NCI-H2196 (cell line): ENCODE results near the gene NSUN5.
"Not testable (repeated sequence)": the region's sequence is repeated elsewhere in the genome, so short reads cannot be mapped to it uniquely, and the experiment has no call there.

Experiments used
- DNase-seq: peaks from one replicate; lab custom pipeline; 2025; ENCODE audit not compliant: unreplicated experiment; lab: John Stamatoyannopoulos, UW

Gene NSUN5

GRCh38 chr7:73297235-73297634, 11.4 kb downstream of the NSUN5 start:
- not testable (repeated sequence) for DNase-seq

- not testable (repeated sequence) for DNase-seq
Measured at GRCh38 chr7:73277210-73277609, 31.4 kb downstream of the NSUN5 start.

GRCh38 chr7:73267813-73268212, 40.8 kb downstream of the NSUN5 start:
- not testable (repeated sequence) for DNase-seq

DNA sequence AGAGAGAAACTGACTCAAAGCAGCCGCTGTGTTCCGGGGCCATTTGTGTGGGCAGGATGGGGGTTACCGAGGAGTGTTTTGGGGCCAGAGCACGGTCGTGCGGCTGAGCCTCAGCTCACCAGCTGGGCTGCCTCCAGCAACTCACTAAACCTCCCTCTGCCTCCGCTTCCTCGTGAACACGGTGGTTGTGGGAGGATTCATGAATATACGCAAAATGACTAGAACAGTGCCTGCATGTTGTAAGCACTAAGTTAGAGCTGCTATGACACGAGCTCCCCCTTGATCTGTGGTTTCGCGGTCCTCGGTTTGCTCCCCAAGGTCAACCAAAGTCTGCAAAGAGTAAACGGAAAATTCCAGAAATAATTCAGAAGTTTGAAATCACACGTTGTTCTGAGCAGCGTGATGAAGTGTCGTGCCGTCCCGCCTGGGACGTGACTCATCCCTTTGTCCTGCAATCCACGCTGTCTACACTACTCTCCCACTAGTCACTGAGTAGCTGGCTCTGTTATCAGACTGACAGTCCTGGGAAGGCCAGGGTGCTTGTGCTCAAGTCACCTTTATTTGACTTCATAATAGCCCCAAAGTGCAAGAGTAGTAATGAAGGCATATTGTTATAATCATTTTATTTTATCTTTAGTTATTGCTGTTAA, 41.8 kb downstream of the NSUN5 start:
- not testable (repeated sequence) for DNase-seq

- not testable (repeated sequence) for DNase-seq
Measured at GRCh38 chr7:73262416-73262815, 46.2 kb downstream of the NSUN5 start.
